T-helper 2 cell (primary cell): Measurements from ENCODE around the gene POC1A.

Source experiments
- DNase-seq, 5 experiments: peaks; one replicate each; pipeline versions ENCODE4 v3.0.0 to v3.0.0-alpha.2; 2012 to 2022

The POC1A gene

GRCh38 chr3:52063026-52063723 lies 91.0 kb downstream of the POC1A start:
- DNase-seq: no peak

- no peak for DNase-seq
Measured at GRCh38 chr3:52062505-52062904, 91.7 kb downstream of the POC1A start.

DNA sequence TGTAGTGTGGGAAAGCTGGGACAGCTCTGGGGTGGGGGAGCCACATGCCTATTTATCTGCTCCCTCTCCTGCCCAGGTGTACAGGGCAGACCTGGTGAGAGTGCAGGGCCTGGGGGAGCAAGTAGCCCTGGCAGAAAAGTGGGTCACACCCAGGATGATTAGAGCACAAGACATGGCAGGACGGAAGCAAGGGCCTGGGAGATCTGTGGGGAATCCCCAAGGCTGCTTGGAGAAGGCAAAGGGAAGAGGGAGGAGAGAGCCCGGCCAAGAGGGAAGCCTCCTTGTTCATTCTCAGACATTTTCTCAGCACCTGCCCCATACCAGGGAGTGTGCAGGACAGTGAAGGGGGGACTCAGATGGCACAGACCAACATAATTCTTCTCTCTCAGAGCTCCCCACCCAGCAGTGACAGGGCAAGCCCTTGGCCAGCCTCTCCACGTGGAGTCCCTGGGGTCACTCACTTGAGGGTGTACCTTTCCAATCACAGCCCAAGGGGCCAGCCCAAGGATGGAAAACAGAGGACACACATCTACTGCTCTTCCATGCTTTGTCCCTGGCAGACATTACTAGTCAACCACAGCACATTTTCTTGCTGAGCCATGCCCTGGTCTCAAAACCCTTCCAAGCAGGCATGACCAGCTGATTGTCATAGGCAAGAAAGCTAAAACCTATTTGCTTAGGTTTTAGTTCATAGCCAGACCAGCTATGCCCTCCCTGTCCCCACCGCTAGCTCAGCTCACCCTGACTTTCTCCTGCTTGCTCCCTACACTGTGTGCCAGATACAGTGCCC lies 92.9 kb downstream of the POC1A start:
- DNase-seq: no peak

GRCh38 chr3:52059781-52060180 lies 94.4 kb downstream of the POC1A start:
- DNase-seq: no peak

DNA sequence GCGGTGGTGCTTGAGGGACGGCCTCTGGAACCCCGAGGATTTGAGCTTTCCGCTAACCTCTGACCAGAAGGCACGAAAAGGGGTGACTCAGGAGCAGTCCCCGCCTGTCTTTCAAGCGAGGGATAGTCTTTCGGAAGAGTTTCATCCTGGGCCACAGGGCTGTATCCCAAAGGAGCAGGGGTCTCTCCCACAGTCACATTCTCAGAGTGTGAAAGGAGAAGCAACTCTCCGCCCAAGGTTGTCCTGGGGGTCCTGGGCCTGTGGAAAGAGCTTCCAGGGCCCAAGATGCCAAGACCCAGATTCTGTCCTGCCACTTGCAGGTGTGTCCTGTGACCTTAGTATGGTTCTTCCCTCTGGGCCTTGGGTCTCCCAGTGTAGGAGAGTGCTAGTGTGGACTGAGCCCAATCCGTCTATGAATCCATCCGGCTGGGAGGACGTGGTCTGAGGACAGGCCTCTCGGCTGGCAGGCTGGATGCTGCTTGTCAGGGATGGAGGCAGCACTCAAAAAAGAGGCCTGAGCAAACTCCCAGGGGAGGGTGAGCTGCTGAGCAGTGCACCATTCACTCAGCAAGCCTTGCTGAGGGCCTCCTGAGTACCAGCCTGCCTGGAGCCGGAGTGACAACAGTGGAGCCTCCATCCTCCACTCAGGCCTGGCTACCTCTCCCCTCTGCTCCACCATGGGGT lies 96.3 kb downstream of the POC1A start:
- DNase-seq: no peak

DNA sequence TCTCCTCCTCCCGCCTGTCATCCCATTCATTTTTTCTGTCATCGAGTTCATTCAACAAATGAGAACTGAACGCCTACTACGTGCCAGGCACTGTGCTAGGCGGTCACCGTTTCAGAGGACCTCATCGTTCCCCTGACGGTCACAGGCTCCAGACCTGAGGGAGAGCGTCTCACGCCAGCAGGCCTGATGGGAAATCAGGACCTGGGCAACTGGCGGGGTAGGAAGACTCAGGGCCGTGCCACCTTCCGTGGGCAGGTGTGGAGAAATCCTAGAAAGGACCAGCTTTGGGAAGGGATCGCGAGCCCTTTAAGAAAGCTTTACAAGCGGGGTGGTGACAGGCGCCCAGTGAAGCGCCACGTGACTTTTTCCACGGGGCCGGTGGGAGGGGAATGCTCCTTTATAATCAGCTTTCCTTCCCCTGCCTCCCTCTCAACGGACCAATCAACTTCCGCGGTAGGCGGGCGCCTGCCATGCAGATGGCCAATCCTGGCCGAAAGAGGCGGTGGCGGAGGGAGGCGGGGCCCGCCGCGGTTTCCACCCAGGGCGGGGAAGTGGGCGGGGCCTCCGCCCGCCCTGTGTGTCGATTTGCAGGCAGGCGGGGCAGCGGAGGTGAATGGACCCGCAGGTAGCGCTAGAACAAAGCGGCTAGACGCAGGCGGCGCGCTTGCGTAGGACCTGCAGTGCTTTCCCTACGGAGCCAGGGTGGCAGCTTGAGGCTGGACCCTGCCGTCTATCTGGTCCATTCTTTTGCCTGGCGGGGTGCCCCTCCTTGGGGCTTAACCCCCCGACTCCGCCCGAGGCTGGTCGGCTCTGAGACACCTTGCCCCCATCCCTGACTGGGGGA lies 97.0 kb downstream of the POC1A start:
- DNase-seq: peak; percentile 99

GRCh38 chr3:52056521-52056967 lies 97.7 kb downstream of the POC1A start, which contains the start of gene DUSP7:
DUSP7 (minus strand) TSS chr3:52056571; CDS start chr3:52056366, 205 bp downstream.
- peak; percentile 49 to 85 (median 59) for DNase-seq

DNA sequence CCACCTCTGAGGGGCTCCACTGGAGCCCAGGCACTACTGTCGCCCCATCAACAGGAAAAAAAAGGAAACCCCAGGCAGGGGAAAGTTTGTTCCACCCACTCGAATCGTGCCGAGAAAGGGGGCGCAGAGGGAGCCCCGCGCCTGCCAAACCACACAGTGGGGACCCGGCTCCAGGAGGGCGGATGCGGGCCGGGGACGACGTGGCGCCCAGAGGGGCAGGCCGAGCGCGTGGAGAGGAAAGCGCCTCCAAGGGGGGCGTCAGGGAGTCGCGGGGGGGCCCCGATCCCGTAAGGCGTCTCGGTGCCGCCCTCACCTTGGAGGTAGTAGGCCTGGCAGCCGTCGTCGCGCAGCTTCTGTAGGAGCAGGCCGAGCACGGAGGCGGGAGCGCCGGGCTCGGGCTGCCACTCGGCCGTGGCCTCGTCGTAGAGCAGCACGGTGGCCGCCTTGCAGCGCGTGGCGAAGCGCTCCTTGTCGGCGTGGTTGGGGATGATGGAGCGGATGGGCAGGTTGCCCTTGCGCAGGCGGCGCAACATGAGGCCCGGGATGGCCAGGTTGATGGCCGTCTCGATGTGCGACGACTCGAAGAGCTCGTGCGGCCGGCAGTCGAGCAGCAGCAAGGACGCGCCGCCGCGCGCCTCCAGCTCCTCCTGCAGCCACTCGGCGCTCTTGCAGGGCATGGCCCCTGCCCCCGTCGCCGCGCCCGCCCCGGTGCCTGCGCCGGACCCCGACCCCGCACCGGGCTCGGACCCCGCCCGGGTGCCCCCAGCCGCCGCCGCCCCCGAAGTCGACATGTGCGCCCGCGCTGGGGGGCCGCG lies 98.5 kb downstream of the POC1A start:
- peak; percentile 13 to 80 (median 33) for DNase-seq

DNA sequence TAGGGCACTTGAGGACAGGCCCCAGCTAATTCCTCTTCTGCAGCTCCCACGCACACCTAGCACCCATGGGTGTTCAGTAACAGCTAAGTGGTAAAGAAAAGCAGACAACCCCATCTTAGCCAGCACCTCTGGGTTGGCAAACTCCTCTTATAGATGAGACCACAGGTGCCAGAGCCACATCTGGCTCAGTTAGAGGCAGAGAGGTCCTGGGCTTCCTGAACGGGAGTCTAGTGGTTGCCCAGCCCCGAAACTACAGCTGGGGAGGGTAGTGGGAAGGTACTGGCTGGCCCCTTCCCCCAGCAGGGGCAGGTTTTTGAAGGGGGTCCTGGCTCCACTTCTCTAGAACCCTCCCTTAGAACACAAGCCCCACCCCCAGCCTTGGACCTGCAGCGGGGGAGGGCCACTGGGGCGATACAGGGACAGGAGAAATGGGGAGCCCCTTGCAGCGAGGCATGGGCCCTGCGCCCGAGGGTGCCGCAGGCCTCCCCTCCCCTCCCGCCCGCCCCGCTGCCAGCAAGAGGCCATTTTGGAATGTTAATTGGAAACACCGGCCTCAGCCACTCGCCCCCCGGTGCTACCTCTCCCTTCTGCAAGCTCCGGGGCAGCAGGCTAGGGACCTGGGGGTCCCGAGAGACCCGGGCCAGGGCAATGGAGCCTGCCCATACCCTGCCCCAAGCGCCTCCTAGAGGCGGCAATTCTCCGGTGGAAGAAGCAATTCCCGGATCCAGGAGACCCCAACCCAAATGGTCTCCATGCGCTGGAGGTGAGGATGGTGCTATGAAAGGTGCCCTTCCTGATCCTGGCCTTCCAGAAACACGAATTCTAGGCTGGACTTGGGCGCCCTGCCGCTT lies 99.3 kb downstream of the POC1A start:
- DNase-seq: peak in 2 of 5 experiments; percentile 25 to 44

DNA sequence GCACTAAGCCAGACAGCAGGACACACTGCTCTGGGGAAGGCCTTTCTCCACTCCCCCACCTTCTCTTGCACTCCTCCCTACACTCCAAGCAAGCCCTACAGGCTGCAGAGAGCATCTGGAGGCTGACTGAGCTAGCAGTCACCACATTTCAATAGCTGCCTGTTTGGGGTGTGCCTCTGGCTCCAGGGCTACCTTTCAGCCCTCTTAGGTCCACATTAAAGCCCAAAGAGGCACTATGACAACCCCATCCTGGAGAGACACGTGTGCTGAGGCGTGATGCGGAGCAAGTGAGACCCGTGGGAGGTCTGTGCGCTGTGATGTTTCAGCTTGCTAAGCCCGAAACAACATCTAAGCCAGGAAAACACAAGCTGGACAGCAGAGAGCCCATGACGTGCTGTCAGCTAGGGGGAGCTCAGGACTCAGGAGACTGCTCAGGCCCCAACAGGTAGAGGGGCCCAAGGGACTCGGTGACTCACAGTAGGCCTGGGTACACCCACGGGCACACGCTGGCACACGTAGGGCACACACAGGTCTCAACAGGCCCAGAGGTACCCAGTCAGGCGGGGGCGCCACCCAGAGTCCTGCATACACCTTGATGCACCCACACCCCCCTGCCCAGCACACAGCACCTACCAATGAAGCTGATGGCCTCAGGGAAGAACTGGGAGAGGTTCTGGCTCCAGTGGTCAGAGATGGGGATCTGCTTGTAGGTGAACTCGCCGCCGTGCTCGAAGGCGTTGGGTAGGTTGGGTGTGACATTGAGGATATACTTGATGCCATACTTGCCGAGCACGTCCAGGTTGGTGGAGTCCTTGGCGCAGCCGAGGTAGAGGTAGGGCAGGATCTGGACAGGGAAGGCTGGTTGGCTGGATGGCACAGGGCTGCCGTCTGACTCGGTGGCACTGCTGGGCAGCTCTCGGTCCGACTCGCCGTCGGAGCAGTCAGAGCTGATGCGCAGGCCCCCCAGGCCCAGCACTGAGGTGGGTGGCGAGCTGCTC lies 100.6 kb downstream of the POC1A start:
- DNase-seq: peak in 3 of 5 experiments; percentile 9 to 72 (median 19)

GRCh38 chr3:52052831-52053306 lies 101.4 kb downstream of the POC1A start:
- peak in 2 of 5 experiments; percentile 51 to 54 for DNase-seq

DNA sequence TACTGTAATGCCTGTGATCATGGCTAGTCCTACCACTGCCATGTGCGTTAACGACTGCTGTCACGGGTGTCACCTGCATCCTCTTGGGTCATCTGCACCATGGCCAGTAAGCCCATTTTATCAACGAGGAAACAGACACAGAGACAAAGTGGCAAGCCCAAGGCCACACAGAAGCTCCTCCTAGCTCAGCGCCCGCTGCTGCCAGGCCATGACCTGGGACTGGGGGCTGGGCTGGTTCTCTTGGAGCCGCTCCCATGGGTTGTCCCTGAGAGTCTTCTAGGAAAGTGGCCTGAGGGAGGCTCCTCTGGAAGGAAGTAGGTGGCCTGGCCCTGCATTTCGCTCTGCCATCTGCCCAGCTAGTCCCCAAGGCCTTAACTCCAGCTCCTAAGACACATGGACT lies 102.8 kb downstream of the POC1A start:
- no peak for DNase-seq

GRCh38 chr3:52050571-52050970 lies 103.7 kb downstream of the POC1A start:
- DNase-seq: no peak

- DNase-seq: no peak
Measured at GRCh38 chr3:52049503-52049902, 104.7 kb downstream of the POC1A start.

DNA sequence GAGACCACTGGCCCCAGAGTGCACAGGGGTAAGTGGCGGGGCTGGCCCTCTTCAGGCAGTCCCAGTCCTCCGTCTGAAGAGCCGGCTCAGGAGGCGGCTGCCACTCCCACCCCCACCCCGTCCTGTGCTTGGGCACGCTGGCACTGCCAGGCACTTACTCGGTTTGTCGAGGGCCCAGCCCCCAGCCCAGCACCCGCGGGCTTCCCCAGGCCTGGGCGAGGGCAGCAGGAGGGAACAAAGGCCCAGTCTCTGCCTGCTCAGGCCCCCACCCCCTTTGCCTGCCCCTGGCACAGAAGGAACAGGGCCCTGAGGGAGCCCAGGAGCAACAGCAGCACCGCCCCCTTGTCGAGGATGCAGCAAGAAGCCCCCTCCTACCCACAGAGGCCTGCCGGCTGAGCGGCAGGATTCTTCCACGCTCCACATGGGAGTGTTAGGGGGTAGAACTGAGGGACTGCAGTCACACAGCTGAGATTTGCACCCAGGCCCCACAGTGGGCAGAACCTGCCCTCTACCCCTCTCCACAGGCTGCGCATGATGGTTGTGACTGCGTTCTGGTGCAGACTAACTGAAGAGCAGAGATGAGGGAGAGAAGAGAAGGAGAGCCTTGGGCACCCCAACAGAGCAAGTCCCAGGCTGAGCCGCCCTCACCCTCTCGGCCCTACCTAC lies 106.8 kb downstream of the POC1A start:
- no peak for DNase-seq

DNA sequence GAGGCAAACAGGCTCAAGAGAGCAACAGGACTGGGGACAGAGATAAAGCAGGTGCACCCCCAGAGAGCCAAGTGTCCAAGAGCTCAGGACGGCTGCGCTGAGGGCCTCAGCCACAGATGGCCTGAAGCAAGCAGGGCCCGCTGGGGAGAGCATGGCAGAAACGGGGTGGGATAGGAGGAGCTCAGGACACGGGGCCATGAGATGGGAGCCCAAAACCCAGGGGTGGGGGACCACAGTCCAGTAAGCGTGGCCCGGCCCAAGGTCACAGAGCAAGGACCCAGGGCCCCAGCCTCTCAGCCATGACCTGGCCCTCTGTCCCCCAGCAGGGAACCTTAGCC lies 107.4 kb downstream of the POC1A start:
- DNase-seq: no peak

GRCh38 chr3:52046186-52046901 lies 107.9 kb downstream of the POC1A start:
- no peak for DNase-seq
